NCI-H146 treated with DMSO at 0.1 percent for 48 hours (cell line): ENCODE results near the gene CGRRF1.

Experiments used
- DNase-seq: peaks from one replicate; lab custom pipeline; 2025; ENCODE audit not compliant: unreplicated experiment; lab: John Stamatoyannopoulos, UW

CGRRF1 gene, protein sequence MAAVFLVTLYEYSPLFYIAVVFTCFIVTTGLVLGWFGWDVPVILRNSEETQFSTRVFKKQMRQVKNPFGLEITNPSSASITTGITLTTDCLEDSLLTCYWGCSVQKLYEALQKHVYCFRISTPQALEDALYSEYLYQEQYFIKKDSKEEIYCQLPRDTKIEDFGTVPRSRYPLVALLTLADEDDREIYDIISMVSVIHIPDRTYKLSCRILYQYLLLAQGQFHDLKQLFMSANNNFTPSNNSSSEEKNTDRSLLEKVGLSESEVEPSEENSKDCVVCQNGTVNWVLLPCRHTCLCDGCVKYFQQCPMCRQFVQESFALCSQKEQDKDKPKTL

DNA sequence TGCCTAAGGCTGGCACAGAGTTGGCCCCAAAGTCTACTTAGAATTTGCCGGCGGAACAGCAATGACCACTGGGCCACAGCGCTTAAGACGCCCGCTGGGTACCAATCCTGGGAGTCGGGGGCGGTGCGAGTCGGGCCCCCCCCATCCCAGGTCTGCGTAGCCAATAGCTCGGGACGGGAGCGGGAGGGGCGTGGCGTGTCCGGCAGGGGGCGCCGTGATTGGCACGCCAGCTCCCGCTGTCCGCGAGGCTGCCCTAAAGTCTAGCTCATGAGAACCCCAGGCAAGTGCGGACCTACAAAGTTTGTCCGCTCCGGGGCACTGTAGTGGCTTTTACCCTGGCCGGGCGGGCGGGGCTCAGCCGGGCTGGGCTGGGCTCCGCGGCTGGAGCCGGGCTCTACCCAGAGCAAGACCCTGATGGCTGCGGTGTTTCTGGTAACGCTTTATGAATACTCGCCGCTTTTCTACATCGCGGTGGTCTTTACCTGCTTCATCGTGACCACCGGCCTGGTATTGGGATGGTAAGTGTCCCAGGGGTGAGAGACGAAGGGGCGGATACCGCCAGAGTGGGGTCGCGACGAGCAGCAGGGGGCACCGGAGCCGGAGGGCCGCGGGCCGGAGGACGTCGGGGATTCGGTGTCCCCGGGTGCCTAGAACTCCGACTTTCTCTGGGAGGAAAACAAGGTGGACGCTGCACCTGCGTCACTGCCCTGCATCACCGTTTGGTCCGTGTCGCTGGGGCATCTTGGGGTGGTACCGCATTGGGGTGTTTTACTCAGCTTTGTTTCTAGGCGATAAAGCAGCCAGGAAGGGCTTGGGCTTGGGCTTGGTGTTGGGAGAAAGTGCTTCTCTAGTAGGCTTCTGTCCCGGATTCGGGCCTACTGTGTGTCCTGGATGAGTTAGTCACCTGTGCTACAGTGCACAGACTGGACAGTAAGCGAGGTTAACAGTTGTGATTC, at the start of gene CGRRF1:
Gene CGRRF1 (plus strand): TSS at position 361 of the 956 bp plus-strand sequence. CDS start 54 bp downstream, at position 415.
- DNase-seq, result peak; percentile 92

DNA sequence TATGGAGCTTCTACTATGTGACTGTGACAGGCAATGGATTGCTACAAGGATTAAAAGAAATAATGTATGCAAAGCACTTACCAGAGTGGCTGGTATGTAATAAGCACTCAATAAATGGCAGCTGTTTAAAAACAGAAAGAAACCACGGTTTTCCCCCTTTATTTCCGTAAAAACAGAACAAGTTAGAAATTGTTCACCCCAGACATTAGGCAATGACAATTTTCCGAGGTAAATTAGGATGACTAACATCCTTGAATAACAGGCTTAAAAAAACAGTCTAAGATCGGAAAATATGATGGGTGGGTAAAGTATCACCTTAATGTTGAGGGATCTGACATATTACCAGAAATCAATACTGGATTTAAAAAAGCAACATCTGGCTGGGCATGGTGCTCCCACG, 47.7 kb upstream of the CGRRF1 start:
- no peak for DNase-seq

DNA sequence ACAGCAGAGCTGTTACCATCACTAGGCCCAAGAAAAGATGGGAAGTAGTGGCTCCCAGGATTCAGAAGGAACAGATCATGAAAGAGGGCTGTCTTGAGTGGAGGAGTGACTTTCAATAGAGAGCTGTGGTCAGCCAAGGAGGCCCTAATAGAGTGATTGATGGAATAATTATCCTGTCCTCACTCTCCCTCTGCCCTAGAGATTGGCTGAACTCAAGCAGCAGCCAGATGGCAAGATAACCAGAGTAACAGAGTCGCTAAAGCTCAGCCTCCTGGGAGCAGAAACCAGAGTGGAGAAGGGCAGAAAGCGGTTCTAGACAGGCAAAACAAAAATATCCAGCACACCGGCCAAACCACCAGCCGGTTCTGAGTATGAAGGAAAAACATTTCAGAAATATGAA, 44.1 kb upstream of the CGRRF1 start:
- DNase-seq, result no peak

DNA sequence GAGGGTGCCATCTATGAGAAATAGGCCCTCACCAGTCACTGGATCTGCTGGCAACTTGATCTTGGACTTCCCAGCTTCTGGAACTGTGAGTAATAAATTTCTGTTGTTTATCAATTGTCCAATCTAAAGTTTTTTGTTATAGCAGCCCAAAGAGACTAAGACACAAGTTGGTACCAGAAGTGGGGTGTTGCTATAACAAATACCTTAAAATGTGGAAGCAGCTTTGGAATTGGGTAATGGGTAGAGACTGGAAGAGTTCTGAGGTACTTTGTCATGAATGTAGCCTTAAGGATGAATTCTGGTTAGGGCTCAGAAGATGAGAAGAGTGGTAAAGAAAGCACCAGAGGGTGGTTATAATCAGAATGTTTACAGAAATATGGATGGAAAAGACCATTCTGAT, 42.4 kb upstream of the CGRRF1 start:
- DNase-seq, result no peak

DNA sequence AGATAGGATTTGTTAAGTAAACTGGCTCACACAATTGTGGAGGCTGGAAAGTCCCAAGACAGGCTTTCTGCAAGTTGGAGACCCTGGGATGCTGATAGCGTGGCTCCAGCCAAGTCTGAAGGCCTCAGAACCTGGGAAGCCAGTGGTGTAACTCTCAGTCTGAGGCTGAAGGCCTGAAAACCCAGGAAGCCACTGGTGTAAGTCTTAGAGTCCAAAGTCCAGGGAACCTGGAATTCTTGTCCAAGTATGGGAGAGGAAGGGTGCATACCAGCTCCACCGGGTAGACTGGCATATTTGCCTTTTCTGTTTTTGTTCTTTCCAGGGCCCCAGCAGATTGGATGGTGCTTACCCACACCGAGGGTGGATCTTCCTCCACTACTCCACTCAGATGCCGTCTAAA, 39.0 kb upstream of the CGRRF1 start:
- no peak for DNase-seq

DNA sequence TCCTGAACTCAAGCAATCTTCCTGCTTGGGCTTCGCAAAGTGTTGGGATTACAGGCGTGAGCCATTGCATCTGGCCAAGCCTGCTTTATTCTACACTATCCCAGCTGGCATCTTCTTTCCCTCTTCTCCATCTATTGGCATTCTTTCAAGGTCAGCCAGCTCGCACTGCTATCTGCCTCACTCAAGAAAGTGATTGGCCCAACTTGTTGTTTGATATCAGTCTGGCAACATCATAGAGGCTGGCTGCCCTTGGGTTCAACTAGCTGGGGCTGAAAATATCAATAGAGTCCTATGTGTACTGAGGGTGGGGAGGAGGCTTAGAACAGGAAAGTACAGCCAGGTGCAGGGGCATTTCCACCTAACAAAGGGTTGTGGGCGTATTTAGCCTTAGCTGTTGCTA, 38.1 kb upstream of the CGRRF1 start:
- no peak for DNase-seq

DNA sequence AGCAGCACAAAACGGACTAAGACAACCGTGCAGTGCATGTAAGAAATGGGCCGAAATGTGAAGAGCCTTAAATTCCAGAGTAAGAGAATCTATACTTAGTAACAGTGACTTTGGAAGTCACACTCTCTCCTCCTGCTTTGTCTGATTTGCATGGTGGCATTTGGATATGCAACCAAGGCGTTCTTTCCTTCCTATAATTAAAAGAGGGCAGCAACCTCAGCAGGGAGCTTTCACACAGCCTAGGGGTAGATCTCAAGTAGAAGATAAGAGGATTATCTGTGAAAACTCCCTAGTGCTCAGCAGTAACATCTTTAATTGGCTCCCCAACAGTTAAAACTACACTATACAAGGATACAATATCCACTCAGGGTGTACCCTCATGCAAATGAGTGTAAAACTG, 37.4 kb upstream of the CGRRF1 start:
- DNase-seq, result no peak

DNA sequence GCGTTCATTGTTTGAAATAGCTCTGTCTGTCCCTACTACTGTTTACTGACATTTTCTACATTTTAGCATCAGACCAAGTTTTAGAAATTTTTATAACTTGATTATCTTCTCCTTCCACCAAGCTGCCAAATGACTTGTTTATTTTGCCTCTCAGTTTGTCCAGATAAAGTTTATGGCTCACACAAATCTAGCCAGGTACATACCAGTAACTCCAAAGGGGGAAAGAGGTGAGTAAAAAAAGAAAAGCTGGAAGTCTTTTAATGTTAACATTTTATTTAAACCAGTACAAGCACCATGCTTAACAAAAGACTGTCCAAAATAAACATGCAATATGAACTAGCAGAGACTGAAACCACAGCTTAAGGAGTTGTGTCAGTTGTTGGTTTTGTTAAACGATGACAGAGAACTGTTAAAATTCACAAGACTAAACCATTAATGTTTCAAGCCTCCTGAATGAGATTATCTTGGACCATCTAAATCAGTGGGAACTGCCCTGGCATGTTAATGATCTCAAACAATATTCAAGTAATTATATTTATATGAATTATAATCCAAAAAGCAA, 35.4 kb upstream of the CGRRF1 start:
- DNase-seq, result no peak

DNA sequence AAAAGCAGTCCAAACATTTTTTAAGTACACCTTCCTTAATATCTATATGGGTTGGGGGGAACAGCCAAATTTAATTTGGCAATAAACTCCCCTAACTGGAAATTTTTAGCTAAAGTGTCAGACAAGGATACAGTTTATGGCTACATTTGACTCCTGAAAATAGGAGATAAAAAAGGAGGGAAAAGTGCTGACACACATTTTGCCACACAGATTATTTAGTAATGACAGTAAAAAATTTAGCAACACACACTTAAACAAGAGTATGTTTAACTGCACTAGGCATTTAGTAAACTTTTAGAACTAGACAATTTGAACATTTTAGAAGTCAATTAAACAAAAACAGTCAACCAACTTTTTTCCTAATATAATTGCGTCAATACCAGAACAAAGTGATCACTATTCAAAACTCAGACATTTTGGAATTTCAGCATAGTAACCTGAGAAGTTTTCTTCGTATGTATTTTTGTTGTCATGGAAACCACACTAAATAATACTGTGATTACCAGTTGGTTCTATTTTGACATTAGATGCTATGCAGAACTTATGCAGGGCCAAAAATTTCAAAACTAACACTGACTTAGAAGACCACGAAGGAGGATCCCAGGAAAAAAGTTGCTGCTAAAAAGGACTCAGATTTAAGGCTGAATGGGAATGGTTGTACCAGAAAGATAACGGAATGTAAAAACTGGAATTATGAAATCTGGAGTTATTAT, 34.4 kb upstream of the CGRRF1 start:
- no peak for DNase-seq

DNA sequence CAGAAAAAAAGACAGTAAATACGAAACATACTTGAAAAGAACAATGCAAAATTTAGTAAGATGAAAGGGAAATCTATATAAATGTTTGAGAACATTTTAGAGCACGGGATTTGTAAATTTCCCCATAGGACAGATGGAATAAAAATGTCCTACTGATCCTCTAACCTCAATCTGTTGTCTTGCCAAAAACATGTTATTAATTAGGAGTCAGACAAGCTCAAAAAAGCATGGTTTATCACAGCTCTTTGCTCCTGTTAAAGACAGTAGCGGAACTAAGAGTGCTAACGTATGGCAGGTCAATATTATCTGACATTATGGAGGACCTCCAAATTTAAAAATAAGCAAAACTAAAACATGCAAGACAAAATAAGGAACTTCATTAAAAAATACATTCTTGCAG, 33.8 kb upstream of the CGRRF1 start:
- DNase-seq, result no peak

DNA sequence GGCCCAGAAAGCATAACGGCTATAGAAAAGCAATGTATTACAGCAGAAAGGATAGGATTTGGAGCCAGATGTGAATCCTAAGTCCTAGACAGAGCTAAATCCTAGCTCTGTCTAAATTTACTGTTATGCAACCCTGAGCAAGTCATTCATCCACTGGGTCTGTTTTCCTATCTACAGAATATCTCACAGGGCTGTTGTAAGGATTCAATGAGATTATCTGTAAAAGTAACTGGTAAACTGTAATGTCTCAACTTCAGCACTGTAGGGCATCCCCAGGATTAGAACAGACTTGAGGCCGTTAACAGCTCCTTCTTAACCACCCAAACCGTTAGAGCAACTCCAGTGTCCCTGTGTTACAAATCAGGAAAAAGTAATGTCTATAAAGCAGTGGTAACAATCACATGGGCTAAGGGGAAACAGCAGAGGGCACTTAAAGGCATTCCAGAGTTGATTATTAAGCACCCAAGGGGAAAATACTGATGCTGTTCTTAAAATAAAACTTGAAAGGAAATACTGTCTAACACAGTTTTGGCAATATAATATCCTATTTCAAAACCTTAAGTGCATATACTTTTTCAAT, 31.0 kb upstream of the CGRRF1 start:
- no peak for DNase-seq

DNA sequence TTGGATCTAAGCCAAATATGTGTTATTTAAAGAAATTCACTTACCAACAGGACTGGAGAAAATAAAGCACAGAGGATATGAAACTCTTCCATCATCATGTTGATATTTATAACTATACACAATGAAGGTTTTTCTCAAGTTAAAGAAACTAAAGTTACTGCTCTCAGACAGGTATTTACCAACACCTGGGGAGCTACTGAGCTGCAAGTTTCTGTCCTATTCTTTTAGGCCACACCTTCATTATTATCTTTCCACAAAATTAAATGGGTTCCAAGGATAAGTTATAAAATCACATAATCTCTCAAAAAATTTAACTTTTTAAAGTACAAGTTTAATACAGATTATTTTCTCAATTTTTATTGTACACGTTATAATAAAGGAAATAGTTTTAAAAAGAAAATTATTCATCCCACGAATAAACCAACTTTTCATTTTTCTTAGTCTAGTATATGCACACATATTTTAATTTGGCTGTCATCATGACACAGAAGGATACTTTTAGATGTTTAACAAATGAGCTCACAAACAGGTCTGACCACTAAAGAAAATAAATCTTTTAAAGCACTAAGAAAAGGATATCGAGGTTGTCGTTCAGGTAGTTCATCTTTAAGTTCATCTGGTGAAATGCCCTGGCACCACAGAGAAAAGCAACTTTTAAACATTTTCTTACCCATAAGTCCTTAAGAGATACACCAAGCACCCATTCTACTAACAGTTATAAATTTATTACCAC, 28.7 kb upstream of the CGRRF1 start:
- DNase-seq, result no peak

DNA sequence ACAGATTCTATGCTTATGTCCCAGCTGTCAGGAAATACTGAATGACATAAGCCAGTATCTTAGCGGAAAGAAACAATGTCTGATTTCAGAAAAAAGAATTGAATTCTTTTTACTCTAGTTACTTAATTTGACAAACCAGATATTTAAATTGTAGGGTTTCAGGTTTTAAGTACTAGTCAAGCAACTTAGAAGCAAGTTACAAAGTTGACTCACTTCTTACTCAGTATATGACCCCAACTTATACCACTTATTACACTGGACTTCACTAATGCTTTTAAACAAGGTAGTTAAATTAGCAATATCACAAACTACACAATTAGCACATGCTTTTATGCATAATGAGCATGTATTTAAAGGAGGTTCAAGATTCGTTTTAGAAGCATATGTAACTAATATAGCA, 28.0 kb upstream of the CGRRF1 start:
- no peak for DNase-seq

DNA sequence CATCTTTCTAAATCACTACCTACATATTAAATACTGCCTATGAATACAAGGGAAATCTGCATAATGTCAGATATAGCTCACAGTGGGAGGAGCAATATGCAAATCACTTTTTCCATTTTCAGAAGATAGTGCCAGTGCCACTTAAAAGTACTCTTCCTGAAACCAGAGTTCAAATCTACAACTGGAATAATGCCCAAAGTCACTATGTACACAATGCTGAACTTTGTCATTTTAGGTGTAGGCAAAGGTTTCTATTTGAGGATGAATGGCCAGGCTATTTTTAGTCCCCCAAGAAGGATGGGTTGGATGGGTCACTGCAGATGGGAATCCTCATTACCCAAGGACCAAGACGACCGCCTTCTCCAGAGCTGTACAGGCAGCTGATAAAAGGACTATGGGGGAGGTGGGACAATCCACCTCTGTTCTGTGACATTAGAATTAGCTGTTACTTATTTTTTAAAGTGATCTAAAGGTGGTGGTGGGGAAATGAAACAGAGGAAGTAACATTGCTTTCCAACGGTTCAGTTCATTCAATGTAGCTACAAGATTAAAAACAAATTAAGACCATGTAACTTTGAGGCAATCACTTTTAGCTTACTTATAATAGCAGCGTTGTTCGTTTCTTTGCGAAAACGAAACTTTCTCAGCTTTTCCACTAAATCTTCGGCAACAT, 26.5 kb upstream of the CGRRF1 start:
- no peak for DNase-seq

DNA sequence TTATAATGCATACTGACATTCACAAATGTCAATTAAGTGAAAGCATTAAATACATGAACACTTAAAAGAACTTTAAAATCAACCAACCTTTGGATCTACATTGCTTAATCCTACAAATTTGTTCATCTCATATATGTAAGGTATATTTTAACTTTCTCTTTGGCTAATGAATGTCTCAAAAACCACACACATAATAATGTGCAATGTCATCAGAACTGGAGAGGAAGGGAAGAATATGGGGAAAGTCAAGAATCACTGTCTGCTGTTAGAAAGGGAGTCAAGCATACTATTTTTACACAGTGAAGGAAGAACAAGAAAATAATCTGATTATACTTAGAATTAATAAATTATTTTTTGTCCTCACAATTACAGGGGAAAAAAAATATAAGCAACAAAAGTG, 25.9 kb upstream of the CGRRF1 start:
- DNase-seq, result no peak

DNA sequence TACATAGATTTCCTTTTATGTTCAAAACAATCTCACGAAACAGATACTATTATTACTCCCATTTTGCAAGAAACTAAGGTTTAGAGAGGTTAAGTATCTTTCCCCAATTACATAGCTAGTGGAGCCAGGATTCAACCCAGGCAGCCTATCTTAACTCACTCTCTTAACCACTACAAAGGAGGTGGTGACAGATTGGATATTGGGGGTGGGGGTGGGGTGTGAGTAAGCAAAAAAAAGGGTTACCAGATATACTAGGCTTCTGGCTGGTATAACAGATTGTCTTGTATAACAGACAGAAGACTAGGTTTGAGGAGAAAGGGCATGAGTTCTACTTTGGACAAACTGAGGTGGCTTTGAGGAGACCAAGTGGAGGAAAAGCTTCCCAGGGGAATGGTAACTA, 23.0 kb upstream of the CGRRF1 start:
- DNase-seq, result no peak

DNA sequence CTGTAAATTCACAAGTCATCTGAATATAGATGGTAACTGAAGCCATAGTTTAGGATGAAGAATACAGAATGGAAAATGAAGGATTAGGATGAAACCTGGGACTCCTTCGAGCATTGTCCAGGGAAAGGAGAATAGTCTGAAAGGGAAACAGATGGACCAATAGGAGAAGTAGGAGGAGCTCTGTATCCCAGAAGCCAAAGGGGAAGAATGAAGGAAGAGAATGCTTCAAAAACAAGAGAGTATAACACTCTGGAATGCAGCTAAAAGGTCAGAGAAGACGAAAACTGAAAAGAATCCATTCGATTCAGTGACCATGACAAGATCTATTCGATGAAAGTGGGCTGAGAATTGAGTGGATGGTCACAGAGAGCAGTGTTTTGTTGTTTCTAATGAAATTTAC, 21.9 kb upstream of the CGRRF1 start:
- DNase-seq, result no peak

DNA sequence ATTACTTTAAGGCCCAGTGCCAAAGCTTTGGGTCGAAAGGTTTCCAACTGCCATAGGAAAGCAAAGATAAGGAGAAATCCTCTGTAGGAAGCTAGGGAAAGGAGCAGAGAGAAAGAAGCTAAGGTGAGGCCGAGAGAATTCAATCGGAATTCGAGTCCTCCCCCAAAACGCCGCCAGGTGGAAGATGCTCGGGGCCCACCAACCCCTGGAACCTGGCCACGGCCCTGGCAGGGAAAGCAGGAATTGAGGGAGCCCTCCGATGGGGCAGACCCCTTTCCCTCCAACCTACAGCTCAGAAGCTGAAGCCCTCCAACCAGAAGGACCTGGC, 21.4 kb upstream of the CGRRF1 start:
- no peak for DNase-seq

DNA sequence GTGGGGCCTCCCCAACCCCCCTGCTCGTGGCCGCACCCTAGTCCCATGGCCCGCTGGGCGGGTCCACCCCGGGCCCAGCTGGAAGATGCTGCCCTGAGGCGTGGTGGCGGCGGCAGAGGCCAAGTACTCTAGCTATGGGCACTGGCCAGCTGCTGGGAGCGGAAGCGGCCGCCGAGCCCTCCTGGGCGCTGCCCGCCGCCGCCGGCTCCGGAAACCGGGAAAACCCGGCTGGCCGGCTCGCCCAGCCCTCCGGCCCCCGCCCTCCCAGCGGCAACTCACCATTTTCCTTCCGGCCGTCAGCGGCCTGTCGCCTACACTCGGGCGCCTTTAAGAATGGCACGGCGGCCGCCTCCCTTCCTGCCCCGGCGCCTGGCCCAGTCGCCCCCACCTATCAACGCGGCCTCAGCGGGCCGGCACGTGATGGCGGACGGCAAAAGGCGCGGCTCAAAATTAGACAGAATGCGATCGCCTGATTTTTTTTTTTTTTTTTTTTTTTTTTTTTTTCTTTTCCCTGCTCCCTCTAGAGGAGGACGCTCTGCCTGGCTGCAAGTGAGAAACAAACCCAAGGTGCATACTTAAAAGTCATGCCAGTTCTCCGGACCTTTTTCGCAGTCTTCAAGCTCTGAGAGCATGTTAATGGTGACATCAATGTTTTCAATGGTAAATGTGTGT, 20.9 kb upstream of the CGRRF1 start, which contains the start of gene GMFB:
Gene GMFB (minus strand): TSS at position 335 of the 672 bp plus-strand sequence. CDS start 53 bp downstream, at position 282.
- DNase-seq, result peak; percentile 88
